ENCODE results near the gene ANKS1B.

The ANKS1B gene

GRCh38 chr12:99099786-99100185 is 885.0 kb downstream of the ANKS1B start:
- no peak for DNase-seq

GRCh38 chr12:99097171-99097570 is 887.6 kb downstream of the ANKS1B start:
- no peak for DNase-seq

GRCh38 chr12:99093166-99093565 is 891.6 kb downstream of the ANKS1B start:
- no peak for DNase-seq

- DNase-seq: no peak
Measured at GRCh38 chr12:99092100-99092851, 892.5 kb downstream of the ANKS1B start.

GRCh38 chr12:99087278-99087677 is 897.5 kb downstream of the ANKS1B start:
- DNase-seq: no peak

- no peak for DNase-seq
Measured at GRCh38 chr12:99079811-99080210, 904.9 kb downstream of the ANKS1B start.

- no peak for DNase-seq
Measured at GRCh38 chr12:99068993-99069747, 915.6 kb downstream of the ANKS1B start.

GRCh38 chr12:99067171-99067785 is 917.5 kb downstream of the ANKS1B start:
- DNase-seq: no peak

- DNase-seq: no peak
Measured at GRCh38 chr12:99066726-99067125, 918.0 kb downstream of the ANKS1B start.

GRCh38 chr12:99063182-99063581 is 921.6 kb downstream of the ANKS1B start:
- DNase-seq: no peak

- DNase-seq: no peak
Measured at GRCh38 chr12:99059824-99060511, 924.8 kb downstream of the ANKS1B start.

GRCh38 chr12:99057670-99058069 is 927.1 kb downstream of the ANKS1B start:
- no peak for DNase-seq

GRCh38 chr12:99056186-99056585 is 928.5 kb downstream of the ANKS1B start:
- DNase-seq: no peak

GRCh38 chr12:99055299-99055698 is 929.4 kb downstream of the ANKS1B start:
- no peak for DNase-seq

GRCh38 chr12:99054601-99055128 is 930.1 kb downstream of the ANKS1B start:
- no peak for DNase-seq

- DNase-seq: no peak
Measured at GRCh38 chr12:99053616-99054362, 930.9 kb downstream of the ANKS1B start.

GRCh38 chr12:99049774-99050173 is 935.0 kb downstream of the ANKS1B start:
- no peak for DNase-seq

GRCh38 chr12:99045158-99045557 is 939.6 kb downstream of the ANKS1B start:
- DNase-seq: no peak

GRCh38 chr12:99043319-99043914 is 941.3 kb downstream of the ANKS1B start:
- peak; percentile 48 for DNase-seq

- no peak for DNase-seq
Measured at GRCh38 chr12:99042226-99042625, 942.5 kb downstream of the ANKS1B start.

- no peak for DNase-seq
Measured at GRCh38 chr12:99039367-99040120, 945.2 kb downstream of the ANKS1B start.

All from activated CD4-positive, CD25-positive, alpha-beta regulatory T cell treated with anti-CD3 and anti-CD28 coated beads, Interleukin-2, amount 50 U/mL, for 72 hours (primary cell).